Tibial nerve (tissue), 4 donors: ENCODE results near the gene CALML3.

Source experiments
- EP300 ChIP-seq, 2 donors: sonication (generic); formaldehyde crosslinking; IDR thresholded peaks; one replicate each; pipeline ENCODE4 v1.6.1; 2017; ENCODE audit warnings: antibody characterized with exemption in 2 of 2, mild to moderate bottlenecking in 1 of 2
- TF ChIP-seq, protein P1 (sequence below), 5 experiments: fragments of 200-600 bp in 3 of 5; fragments of 450-650 bp in 2 of 5; sonication (generic) in 3 of 5; IDR thresholded peaks; one replicate each; pipeline ENCODE4 v1.5.1; 2016 to 2019; ENCODE audit warnings: antibody characterized with exemption in 5 of 5, mild to moderate bottlenecking in 3 of 5, moderate library complexity in 2 of 5

GRCh38 chr10:5482016-5482415, 42.7 kb upstream of the CALML3 start:
- TF ChIP-seq, protein P1, sequence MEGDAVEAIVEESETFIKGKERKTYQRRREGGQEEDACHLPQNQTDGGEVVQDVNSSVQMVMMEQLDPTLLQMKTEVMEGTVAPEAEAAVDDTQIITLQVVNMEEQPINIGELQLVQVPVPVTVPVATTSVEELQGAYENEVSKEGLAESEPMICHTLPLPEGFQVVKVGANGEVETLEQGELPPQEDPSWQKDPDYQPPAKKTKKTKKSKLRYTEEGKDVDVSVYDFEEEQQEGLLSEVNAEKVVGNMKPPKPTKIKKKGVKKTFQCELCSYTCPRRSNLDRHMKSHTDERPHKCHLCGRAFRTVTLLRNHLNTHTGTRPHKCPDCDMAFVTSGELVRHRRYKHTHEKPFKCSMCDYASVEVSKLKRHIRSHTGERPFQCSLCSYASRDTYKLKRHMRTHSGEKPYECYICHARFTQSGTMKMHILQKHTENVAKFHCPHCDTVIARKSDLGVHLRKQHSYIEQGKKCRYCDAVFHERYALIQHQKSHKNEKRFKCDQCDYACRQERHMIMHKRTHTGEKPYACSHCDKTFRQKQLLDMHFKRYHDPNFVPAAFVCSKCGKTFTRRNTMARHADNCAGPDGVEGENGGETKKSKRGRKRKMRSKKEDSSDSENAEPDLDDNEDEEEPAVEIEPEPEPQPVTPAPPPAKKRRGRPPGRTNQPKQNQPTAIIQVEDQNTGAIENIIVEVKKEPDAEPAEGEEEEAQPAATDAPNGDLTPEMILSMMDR (IDR thresholded peaks at IDR 0.05), result no peak
- no peak for TF ChIP-seq EP300 (IDR thresholded peaks at IDR 0.05)
